Activated T-cell treated with anti-CD3 and anti-CD28 coated beads, Interleukin-2, amount 50 U/mL, for 1 hour (primary cell): Measurements from ENCODE around the gene UBAC2.
A peak's percentile ranks its signal among the peaks of the same experiment; 100 is the strongest.
"Not testable (repeated sequence)": the region's sequence is repeated elsewhere in the genome, so short reads cannot be mapped to it uniquely, and the experiment has no call there.

Experiments
- DNase-seq: peaks from one replicate; pipeline ENCODE4 v3.0.0-alpha.2; 2020

UBAC2 gene

DNA sequence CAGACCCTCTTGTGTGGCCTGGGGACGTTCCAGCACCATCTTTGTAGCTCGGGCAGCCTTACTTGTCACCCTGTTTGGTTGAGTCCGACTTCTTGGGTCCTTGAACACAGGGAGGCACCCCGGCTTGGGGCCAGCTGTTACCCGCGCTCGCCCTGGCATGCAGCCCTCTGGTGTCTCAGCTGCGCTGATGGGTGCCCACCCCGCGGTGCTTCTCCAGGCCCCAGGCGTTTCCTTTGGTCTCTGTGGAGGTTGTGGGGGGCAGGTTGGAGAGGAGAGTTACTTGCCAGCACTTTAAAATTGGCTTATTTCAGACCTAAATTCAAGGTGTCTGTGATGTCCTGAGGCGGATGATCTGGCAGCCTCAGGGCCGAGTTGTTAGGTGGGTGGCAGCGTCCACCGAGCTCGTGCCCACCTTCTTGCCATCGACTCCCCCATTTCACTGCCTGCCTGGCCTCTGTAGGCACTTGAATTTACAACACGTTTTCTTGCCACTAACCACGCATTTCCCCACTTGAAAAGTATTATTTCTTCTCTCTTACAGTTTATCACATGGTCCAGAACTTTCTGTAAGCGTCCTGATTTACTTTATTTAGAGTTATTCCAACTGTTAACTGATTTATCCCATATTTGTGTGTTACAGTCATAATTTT, 16.9 kb downstream of the UBAC2 start:
- DNase-seq: peak; percentile 48

DNA sequence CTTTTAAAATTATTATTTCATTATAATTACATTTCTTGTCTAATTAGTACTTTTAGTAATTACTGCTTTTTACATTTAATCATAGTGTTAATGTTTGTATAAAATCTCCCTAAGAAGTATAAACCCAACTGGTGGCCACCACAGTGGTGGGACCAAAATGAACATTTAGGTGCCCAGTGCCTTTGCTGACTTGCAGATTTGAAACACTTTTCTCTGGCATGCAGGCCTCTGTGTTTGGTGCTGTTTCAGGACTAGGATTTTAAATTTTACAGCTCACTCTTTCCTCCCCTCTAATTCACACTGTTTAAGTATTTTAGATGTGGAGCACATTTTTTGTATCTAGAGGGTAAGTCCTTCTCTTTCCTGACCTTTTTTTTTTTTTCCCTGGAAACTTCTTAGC, 17.5 kb downstream of the UBAC2 start:
- no peak for DNase-seq

DNA sequence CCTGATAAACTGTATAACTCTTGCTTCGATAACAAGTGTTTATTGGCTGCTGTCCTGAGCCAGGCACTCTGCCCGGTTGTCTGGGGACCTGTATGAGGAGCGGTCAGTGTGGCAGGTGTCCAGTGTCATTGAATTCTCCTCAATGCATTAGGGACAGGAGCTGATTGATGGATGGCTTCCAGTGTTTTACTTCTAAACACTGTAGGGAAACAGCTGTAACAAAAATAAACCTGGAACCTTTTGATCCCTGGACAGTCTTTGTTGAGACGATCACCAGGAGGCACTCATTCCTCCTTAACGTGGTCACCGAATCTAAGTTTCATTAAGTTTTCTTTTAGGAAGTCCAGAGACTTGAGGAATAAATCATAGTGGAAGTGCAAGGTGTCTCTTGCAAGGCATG, 17.9 kb downstream of the UBAC2 start:
- no peak for DNase-seq

DNA sequence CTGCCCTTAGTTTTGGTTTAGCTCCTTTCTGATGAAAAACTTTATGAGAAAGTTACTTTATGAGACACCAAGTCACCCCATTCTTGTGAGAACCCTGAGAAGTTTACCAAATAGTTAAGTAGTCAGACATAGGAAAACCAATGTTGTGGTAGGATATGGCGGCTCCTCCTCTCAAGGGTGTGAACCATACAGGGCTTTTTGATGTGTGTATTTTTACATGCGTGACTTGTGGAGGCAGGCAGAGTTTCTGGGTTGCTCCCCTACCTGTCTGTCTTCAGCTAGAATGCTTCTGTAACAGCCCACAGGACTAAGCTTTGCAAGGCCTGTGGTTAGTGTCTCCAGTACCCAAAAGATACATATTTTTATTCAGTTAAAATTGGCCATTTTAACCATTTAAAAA, 18.3 kb downstream of the UBAC2 start:
- DNase-seq: peak; percentile 50

DNA sequence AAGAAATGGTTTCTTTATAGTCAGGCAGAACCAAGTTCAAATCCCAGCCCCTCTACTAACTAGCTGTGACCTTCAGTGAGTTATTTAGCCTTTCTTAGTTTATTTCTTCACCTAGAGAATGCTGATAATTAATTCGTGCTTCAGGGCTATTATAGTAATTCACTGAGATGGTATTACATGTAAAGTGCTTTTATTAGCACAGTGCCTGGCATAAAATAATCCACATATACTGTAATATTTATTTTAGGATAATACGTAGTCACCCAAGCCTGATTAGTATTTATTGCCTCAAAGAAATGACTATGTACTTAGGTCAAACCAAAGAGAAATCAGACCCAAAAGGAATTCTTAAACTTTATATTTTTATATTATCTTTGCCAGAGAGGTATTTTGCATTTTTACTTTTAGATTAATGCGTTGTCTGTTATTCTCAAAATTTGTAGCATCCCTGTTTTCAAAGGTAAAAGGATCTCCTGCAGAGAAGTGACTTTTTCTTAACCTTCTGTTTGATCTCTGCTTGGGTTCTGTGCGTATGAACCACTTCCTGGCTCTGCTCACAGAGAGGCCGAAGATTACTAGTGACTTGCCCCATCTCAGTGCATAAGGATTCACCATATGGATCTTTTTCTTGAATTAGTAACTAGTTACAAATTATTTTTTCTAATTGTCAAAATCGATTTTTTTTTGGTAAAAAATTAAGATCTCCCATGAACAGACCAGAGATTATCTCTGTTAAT, 19.7 kb downstream of the UBAC2 start:
- no peak for DNase-seq

DNA sequence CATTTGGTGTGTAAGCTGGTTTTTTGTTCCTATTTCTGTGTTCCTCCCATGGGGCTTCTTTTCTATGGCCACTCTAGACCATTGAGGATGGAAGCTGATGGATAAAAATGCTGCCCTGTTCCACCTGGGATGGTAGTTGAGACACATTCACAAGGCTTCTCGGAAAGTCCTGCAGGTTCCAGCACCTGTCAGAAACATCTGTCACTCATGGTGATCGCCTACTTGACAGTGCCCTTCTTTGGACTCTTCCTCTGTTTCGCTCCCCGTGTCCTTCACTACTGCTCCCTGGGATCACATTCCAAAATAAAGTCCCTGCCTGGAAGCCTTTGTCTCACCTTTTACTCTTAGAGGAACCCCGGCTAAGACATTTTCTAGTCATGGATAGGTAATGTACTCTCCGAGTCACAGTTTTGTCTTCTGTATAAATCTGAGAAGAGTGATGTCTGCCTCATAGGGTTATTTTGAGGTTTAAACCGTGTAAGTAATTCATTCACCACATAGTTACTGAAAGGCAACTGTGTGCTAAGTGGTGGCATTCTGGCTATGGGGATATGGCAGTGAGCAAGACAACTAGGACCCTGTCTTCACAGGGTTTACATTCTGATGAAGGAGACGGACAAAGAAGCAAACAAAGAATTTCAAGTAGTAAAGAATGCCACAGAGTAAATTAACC, 21.0 kb downstream of the UBAC2 start:
- DNase-seq: no peak

DNA sequence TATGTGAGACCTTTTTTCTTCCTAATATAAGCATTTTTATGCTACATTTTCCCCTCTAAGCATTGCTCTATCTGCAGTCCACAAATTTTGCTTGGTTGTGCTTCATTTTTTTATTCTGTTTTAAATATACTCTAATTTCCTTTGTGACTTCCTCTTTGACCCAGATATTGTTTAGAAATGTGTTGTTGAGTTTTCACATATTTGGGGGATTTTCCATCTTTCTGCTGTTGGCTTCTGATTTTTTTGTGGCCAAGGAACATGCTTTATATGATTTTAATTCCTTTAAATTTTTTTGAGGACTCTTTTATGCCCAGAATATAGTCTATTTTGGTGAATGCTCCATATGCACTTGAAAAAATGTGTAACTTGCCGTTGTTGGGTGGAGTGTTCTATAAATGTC, 22.9 kb downstream of the UBAC2 start:
- no peak for DNase-seq

DNA sequence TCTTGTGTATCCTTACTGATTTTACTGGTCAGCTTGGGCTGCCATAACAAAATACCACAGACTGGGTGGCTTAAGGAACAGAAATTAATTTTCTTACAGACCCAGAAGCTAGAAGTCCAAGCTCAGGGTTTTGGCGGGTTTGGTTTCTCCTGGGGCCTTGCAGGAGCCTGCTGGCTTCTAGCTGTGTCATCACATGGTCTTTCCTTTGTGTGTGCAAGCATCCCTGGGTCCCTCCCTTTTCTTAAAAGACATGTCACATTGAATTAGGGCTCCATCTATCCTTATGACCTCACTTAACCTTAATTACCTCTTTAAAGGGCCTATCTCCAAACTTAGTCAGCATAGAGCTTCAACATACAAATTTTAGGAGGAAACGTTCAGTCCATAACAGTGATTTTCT, 23.4 kb downstream of the UBAC2 start:
- DNase-seq: no peak

DNA sequence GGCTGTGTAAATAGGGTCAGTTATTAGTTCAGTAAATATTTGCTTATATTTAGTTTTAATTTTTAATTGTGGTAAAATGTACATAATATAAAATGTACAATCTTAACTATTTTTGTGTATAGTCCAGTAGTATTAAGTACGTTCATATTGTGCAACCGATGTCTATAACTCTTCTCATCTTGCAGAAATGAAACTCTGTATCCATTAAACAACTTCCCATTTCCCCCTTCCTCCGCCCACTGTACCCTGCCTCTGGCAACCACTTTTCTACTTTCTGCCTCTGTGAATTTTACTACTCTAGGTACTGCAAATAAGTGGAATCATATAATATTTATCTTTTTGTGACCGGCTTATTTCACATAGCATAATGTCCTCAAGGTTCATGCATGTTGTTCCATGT, 24.4 kb downstream of the UBAC2 start:
- no peak for DNase-seq

DNA sequence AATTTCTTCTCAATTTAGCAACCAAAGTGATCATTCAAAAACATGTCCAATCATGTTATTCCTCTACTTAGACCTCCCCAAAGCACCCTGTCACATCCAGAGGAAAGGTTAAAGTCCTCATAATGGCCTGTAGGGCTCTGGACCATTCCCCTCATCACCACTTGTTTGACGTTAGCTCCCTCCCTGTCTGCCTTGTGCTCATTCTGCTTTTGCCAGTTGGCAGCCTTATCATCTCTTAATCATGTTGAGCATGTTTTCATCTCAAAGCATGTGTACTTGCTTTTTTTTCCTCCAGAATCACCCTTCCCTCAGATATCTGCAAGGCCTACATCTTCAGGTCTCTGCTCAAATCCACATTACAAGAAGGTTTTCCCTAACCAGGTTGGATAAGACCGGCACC, 25.9 kb downstream of the UBAC2 start:
- DNase-seq: no peak

DNA sequence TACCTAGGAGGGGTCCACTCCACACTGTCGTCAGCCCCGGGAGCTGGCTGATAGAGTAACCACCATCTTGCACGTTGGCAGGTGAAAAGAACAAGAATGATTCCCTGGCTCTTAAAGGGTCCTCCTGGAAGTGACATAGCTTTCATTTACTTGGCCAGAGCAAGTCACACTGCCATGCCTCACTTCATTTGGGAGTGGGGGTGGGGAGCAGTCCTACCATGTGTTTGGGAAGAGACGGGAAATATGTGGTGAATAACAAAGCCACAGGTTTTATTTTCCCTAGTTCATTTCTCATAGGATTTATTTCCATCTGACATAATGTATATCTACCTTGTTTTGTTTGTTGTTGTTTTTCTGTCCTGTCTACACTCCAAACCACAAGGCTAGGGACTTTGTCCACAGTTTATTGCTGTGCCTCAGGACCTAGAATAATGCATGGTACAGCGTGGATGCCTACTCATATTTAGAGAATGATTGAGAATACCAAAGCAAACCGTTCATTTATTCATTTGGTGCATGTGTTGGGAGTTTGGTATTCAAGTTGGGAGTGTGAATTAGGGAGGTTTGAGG, 26.8 kb downstream of the UBAC2 start:
- no peak for DNase-seq

DNA sequence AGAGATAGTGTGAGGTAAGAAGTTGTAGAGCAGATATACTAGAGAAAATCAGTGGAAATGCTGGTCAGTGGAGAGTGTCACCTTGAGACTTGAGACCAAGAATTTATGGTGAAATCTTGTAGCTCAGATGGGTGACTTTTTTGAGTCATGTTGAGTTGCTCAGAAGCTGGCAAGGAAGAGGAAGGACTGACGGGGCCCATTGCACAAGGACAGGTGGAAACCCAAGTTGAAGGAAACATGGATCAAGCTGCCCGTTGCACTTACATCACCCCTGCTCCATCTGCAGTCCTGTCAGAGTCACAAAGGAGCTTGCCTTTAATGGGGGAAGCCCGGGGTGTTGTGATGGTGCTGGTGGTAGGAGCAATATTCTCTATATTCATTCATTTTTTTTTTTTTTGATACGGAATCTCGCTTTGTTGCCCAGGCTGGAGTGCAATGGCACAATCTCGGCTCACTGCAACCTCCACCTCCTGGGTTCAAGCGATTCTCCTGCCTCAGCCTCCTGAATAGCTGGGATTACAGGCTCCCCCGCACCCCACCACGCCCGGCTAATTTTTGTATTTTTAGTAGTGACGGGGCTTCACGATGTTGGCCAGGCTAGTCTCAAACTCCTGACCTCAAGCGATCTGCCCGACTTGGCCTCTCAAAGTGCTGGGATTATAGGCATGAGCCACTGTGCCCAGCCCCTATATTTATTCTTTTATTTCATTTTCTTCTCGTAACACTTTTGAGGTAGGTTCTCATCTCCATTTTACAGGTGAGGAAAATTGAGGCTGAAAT, 27.4 kb downstream of the UBAC2 start:
- DNase-seq: no peak

DNA sequence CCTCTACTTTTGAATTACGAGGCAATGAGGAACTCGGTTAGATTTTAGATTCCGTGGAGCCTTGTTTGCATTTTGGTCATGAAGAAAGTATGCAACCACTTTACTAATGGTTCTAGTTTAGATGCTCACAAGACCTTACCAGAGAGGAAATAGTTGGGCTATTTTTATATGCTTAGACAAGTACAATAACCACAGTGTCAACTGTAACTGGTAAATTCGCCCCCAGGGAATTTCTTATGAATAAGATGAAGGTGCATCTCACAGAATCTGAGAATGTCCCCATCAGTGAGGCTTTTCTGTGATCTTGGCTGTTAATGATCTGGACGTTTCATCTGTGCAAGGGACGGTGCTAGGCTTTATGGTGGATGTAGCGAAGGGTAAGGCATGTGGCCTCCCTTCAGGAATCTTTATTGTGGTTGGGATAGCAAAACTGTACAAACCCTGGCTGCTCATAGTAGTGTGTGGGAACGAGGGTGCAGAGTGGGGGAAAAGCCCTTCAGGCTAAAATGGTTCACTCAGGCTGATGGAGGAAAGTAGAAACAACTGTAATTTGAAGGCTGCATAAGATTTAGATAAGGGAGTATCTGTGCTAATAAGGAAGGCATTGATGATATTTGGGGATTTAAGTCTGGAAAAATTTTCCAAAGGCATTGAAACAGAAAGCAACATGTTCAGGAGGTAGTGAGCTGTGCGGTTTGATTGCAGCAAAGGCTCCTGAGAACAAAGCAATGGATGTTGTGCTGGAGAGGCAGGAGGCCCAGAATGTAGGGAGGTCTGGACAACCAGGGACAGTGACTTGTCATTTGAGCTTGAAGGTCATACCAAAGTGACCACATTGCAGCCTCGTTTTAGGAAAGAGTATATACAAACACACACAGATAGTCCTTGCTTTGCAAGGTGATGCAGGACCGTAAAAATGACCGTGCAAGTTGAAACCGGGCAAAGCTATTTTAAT, 28.4 kb downstream of the UBAC2 start:
- no peak for DNase-seq

DNA sequence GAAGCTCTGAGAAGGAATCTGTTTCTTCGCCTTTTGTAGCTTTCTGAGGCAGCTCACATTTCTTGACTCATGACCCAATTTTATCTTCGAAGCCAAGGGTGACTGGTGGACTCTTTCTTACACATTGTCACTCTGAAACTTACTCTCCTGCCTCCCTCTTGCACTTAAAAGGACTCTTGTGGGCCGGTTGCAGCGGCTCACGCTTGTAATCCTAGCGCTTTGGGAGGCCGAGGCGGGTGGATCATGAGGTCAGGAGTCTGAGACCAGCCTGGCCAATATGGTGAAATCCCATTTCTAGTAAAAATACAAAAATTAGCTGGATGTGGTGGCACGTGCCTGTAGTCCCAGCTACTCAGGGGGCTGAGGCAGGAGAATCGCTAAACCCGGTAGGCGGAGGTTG, 29.9 kb downstream of the UBAC2 start:
- not testable (repeated sequence) for DNase-seq

DNA sequence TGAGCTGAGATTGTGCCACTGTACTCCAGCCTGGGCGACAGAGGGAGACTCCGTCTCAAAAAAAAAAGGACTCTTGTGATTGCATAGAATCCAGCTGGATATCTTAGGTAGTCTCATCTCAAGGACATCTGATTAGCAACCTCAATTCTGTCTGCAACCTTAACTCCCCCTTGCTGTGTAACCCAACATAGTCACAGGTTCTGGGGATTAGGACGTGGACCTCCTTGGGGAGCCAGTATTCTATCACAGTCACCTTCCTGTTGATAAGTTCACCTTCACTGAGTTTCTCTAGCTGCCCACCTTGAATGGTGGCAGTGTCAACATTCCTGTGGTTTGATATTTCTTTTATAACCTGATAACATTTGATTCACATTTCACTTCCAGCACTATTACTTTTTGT, 30.3 kb downstream of the UBAC2 start:
- no peak for DNase-seq

DNA sequence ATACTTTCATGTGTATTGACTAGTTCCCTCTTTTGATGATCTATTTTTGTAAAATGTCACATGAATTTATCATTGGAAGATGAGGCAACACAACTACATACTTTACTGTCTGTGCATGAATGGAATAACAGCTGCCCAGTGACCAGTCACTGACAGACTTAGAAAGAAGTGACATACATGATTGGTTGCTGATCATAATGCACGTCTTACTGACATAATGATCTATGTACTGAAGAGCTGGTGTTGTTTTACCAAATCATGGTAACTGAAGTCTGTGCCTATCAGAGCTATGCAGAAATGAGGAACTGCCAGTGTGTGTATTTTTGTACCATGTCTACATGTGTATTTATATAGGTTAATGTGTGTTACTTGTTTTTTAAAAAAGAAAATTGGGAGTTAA, 31.1 kb downstream of the UBAC2 start:
- no peak for DNase-seq

DNA sequence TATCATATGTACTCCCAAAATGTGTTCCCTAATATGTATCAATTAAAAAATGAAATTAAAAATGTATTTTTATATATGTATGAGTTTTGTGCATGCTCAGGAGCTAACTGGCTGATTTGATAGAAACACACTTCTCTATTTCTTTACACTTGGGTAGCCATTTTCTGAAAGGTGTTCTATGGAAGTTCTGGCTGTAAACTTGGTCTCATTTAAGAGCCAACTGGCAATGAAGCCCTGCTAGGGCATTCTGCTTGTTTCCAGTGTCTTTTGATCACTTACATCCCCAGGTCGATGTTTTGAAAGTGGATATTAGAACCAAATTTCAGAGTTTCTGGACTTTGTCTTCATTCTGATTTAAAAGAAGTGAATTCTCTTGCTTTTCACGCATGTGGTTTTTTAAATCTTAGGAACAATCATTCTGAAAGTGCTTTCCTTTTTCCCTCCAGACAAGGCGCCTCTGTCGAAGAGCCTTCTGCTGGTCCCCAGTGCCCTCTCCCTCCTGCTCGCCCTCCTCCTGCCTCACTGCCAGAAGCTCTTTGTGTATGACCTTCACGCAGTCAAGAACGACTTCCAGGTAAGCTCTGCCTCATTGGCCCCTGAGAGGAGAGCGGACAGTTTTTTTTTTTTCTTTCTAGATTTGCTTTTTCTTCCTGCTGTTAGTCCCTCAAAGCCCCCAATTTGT, 37.5 kb downstream of the UBAC2 start:
- DNase-seq: no peak

DNA sequence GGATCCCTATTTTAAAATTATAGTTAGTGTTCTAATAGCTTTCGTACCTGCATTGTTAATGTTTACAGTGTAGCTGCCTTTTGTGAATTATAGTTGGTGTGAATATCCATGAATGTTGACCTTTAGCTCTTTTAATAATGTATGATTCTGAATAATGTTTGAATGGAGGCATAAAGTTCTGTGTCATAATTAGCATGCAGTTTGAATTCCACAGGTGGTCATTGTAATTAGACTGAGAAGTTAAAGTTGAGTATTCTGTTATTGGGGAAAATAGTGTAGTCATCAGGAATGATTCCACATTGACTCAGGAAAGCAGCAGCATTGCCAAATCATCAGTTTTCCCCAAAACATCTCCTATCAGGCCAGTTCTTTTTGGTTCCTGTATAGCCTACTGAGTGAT, 45.4 kb downstream of the UBAC2 start:
- no peak for DNase-seq

DNA sequence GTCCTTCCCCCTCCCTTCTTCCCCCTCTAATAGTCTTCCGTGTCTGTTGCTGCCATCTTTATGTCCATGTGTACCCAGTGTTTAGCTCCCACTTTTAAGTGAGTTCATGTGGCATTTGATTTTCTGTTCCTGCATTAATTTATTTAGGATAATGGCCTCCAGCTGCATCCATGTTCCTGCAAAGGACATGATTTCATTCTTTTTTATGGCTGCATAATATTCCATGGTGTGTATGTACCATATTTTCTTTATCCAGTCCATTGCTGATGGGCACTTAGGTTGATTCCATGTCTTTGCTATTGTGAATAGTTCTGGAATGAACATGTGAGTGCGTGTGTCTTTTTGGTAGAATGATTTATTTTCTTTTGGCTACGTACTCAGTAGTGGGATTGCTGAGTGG, 48.5 kb downstream of the UBAC2 start:
- DNase-seq: not testable (repeated sequence)

DNA sequence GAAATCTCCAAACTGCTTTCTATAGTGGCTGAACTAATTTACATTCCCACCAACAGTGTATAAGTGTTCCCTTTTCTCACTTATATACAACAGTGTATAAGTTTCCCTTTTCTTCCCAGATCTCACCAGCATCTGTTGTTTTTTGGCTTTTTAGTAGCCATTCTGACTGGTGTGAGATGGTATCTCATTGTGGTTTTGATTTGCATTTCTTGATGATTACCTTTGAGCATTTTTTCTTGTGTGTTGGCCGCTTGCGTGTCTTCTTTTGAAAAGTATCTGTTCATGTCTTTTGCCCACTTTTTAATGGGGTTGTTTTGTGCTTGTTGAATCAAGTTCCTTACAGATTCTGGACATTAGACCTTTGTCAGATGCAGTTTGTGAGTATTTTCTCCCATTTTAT, 49.0 kb downstream of the UBAC2 start:
- not testable (repeated sequence) for DNase-seq
